HG03280 (cell line): ENCODE data around the gene COL5A3.

Experiments used
- ATAC-seq: cut with Tn5 transposase; IDR thresholded peaks from one replicate; pipeline ENCODE4 v1.9.1; 2021; ENCODE audit warnings: mild to moderate bottlenecking, moderate library complexity; ENCODE audit not compliant: unreplicated experiment

Gene COL5A3

GRCh38 chr19:10011974-10012373, 1.7 kb upstream of the COL5A3 start:
- no peak for ATAC-seq

GRCh38 chr19:10010939-10011338, 635 bp upstream of the COL5A3 start:
- ATAC-seq: no peak

- ATAC-seq: no peak
Observed at GRCh38 chr19:10009714-10010224, 535 bp downstream of the COL5A3 start.

- ATAC-seq: no peak
Observed at GRCh38 chr19:10008184-10008765, 2.0 kb downstream of the COL5A3 start.

- no peak for ATAC-seq
Observed at GRCh38 chr19:10007371-10008183, 2.7 kb downstream of the COL5A3 start.

- no peak for ATAC-seq
Observed at GRCh38 chr19:10006752-10007323, 3.5 kb downstream of the COL5A3 start.

GRCh38 chr19:10006335-10006708, 4.0 kb downstream of the COL5A3 start:
- no peak for ATAC-seq

- ATAC-seq: no peak
Observed at GRCh38 chr19:10005632-10006334, 4.5 kb downstream of the COL5A3 start.

- ATAC-seq: no peak
Observed at GRCh38 chr19:10004617-10005016, 5.7 kb downstream of the COL5A3 start.

- ATAC-seq: no peak
Observed at GRCh38 chr19:10003271-10003670, 7.0 kb downstream of the COL5A3 start.

GRCh38 chr19:10001899-10002298, 8.4 kb downstream of the COL5A3 start:
- no peak for ATAC-seq

- no peak for ATAC-seq
Observed at GRCh38 chr19:10000171-10000826, 10.0 kb downstream of the COL5A3 start.

GRCh38 chr19:9996541-9996940, 13.8 kb downstream of the COL5A3 start:
- ATAC-seq: no peak

- no peak for ATAC-seq
Observed at GRCh38 chr19:9995999-9996398, 14.3 kb downstream of the COL5A3 start.

- ATAC-seq: no peak
Observed at GRCh38 chr19:9995084-9995483, 15.2 kb downstream of the COL5A3 start.

GRCh38 chr19:9991425-9992191, 18.7 kb downstream of the COL5A3 start:
- ATAC-seq: no peak

- no peak for ATAC-seq
Observed at GRCh38 chr19:9989504-9989903, 20.8 kb downstream of the COL5A3 start.

- no peak for ATAC-seq
Observed at GRCh38 chr19:9986787-9987281, 23.5 kb downstream of the COL5A3 start.

GRCh38 chr19:9981406-9982260, 28.7 kb downstream of the COL5A3 start:
- ATAC-seq: no peak
